Hepatocyte (in vitro differentiated cells): ENCODE results near the gene CYTH2. TPM values are rescaled to one million over a fixed set of nuclear protein-coding genes. Genes with fewer than 3 reads are reported as not detected.
"Not testable (repeated sequence)": the region's sequence is repeated elsewhere in the genome, so short reads cannot be mapped to it uniquely, and the experiment has no call there.

ENCODE experiments used
- DNase-seq: peaks from one replicate; pipeline ENCODE4 v3.0.0-alpha.2; 2016; ENCODE audit warnings: low spot score
- H2AFZ ChIP-seq: fragments of 200-600 bp; sonication (generic); 2 replicates; pipeline ENCODE4 v1.6.0; 2016; ENCODE audit warnings: antibody characterized with exemption, mild to moderate bottlenecking
- H3K27ac ChIP-seq: fragments of 200-600 bp; sonication (generic); 2 replicates; pipeline ENCODE4 v1.5.1; 2016; ENCODE audit warnings: mild to moderate bottlenecking
- H3K27me3 ChIP-seq: fragments of 200-600 bp; sonication (generic); 2 replicates; pipeline ENCODE4 v1.6.1; 2016
- H3K36me3 ChIP-seq: fragments of 200-600 bp; sonication (generic); replicated peaks from 2 replicates; pipeline ENCODE4 v1.5.1; 2016; ENCODE audit warnings: low read depth; ENCODE audit not compliant: insufficient read depth
- H3K4me1 ChIP-seq: fragments of 200-600 bp; sonication (generic); 2 replicates; pipeline ENCODE4 v1.5.1; 2016; ENCODE audit warnings: mild to moderate bottlenecking, moderate library complexity; ENCODE audit not compliant: insufficient read depth
- H3K4me2 ChIP-seq: fragments of 200-600 bp; sonication (generic); 2 replicates; pipeline ENCODE4 v1.6.0; 2016
- H3K4me3 ChIP-seq: fragments of 200-600 bp; sonication (generic); 2 replicates; pipeline ENCODE4 v1.5.1; 2016; ENCODE audit warnings: mild to moderate bottlenecking
- H3K79me2 ChIP-seq: fragments of 200-600 bp; sonication (generic); 2 replicates; pipeline ENCODE4 v1.6.0; 2017; ENCODE audit warnings: mild to moderate bottlenecking
- H3K9me2 ChIP-seq: fragments of 200-600 bp; sonication (generic); replicated peaks from 2 replicates; pipeline ENCODE4 v1.6.0; 2017; ENCODE audit warnings: mild to moderate bottlenecking; ENCODE audit not compliant: insufficient read depth
- H3K9me3 ChIP-seq: fragments of 200-600 bp; sonication (generic); 2 replicates; pipeline ENCODE4 v1.5.1; 2016; ENCODE audit warnings: low read depth, mild to moderate bottlenecking
- H4K20me1 ChIP-seq: fragments of 200-600 bp; sonication (generic); 2 replicates; pipeline ENCODE4 v1.6.0; 2016; ENCODE audit warnings: mild to moderate bottlenecking; ENCODE audit not compliant: insufficient read depth, poor library complexity, severe bottlenecking
- CTCF ChIP-seq: fragments of 200-600 bp; sonication (generic); IDR thresholded peaks from 2 replicates; pipeline ENCODE4 v1.5.1; 2016; ENCODE audit warnings: antibody characterized with exemption, mild to moderate bottlenecking; ENCODE audit not compliant: poor library complexity
- EZH2 ChIP-seq: fragments of 200-600 bp; sonication (generic); IDR thresholded peaks from 2 replicates; pipeline ENCODE4 v1.6.1; 2016; ENCODE audit warnings: antibody characterized with exemption, mild to moderate bottlenecking, borderline replicate concordance
- EZH2phosphoT487 ChIP-seq: fragments of 200-600 bp; sonication (generic); IDR thresholded peaks from one replicate; pipeline ENCODE4 v1.6.1; 2018; ENCODE audit warnings: antibody characterized with exemption, mild to moderate bottlenecking, low read depth, moderate library complexity; ENCODE audit not compliant: unreplicated experiment, severe bottlenecking
- WGBS: methylation state at CpG from one replicate; pipeline ENCODE4 v1.1.6; 2016; ENCODE audit warnings: low lambda C conversion rate; ENCODE audit errors: missing lambda C conversion rate; 5-methylcytosine and 5-hydroxymethylcytosine counted together
- polyA plus RNA-seq: library from polyadenylated mRNA; unstranded; fragments of >200 nt; fragmentation: Nextera tagmentation; extraction: Ambion mirVana; gene quantifications from 2 replicates; pipeline ENCODE4 v1.2.1, GENCODE V29; 2016
- total RNA-seq: library from RNA; depleted of rRNA; stranded (reverse); fragments of >200 nt; gene quantifications from 2 replicates; pipeline ENCODE4 v1.2.3, GENCODE V29; 2014

CYTH2 gene
- total and polyA plus RNA-seq, 2 experiments from 2014 or later, result 63.1 to 80.1 TPM

- no peak overlapping the region for H3K27ac ChIP-seq
- H3K9me2 ChIP-seq, result no peaks in the 10 kb centered on the region
- no peaks in the 10 kb centered on the region for H4K20me1 ChIP-seq
- TF ChIP-seq EZH2phosphoT487 (no peak), EZH2 (no peak), CTCF (no peak)
- H3K36me3 ChIP-seq, result no peaks in the 10 kb centered on the region
- no peaks in the 10 kb centered on the region for H3K79me2 ChIP-seq
- H3K4me2 ChIP-seq, result no peak overlapping the region
- DNase-seq, result no peak
- no peaks in the 10 kb centered on the region for H3K27me3 ChIP-seq
- WGBS, result 90% methylated on average over 16 of the region's 16 CpGs
- H3K4me3 ChIP-seq, result no peak overlapping the region
- no peaks in the 10 kb centered on the region for H3K9me3 ChIP-seq
- H2AFZ ChIP-seq, result no peak overlapping the region
- peaks cover 8% of the 10 kb centered on the region for H3K4me1 ChIP-seq
Measured at GRCh38 chr19:48484247-48484893, 15.2 kb downstream of the CYTH2 start.

GRCh38 chr19:48484931-48485612 is 15.9 kb downstream of the CYTH2 start:
- H4K20me1 ChIP-seq, result no peaks in the 10 kb centered on the region
- H3K27ac ChIP-seq, result no peak overlapping the region
- H3K9me2 ChIP-seq, result no peaks in the 10 kb centered on the region
- DNase-seq, result no peak
- H3K36me3 ChIP-seq, result no peaks in the 10 kb centered on the region
- H3K4me3 ChIP-seq, result no peak overlapping the region
- H2AFZ ChIP-seq, result no peak overlapping the region
- no peak for TF ChIP-seq EZH2phosphoT487
- no peak for TF ChIP-seq CTCF
- TF ChIP-seq EZH2, result no peak
- 92% methylated on average over 32 of the region's 37 CpGs for WGBS
- H3K9me3 ChIP-seq, result no peaks in the 10 kb centered on the region
- H3K79me2 ChIP-seq, result no peaks in the 10 kb centered on the region
- no peak overlapping the region for H3K4me2 ChIP-seq
- peaks cover 8% of the 10 kb centered on the region for H3K4me1 ChIP-seq
- H3K27me3 ChIP-seq, result no peaks in the 10 kb centered on the region

DNA sequence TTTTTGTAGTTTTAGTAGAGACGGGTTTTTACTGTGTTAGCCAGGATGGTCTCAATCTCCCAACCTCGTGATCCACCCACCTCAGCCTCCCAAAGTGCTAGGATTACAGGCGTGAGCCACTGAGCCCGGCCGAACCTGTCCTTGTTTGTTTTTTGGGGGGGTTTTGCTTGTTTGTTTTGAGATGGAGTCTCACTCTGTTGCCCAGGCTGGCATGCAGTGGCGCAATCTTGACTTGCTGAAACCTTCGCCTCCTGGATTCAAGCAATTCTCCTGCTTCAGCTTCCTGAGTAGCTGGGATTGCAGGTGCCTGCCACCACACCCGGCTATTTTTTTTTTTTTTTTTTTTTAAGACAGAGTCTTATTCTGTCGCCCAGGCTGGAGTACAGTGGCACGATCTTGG is 17.5 kb downstream of the CYTH2 start:
- H3K27ac ChIP-seq, H3K79me2 ChIP-seq, H3K9me2 ChIP-seq, H3K27me3 ChIP-seq, H3K36me3 ChIP-seq, H3K9me3 ChIP-seq, H2AFZ ChIP-seq, H3K4me2 ChIP-seq, H3K4me3 ChIP-seq, DNase-seq, H4K20me1 ChIP-seq: not testable (repeated sequence)
- 80% methylated on average over 8 of the region's 10 CpGs for WGBS
- peaks cover 12% of the 10 kb centered on the region for H3K4me1 ChIP-seq

GRCh38 chr19:48487544-48487943 is 18.4 kb downstream of the CYTH2 start:
- H2AFZ ChIP-seq, result no peak overlapping the region
- no peak for DNase-seq
- H4K20me1 ChIP-seq, result no peaks in the 10 kb centered on the region
- WGBS, result 82% methylated on average over 6 of the region's 6 CpGs
- no peaks in the 10 kb centered on the region for H3K36me3 ChIP-seq
- no peak overlapping the region for H3K27ac ChIP-seq
- peaks cover 14% of the 10 kb centered on the region for H3K4me1 ChIP-seq
- H3K4me2 ChIP-seq, result no peak overlapping the region
- H3K79me2 ChIP-seq, result no peaks in the 10 kb centered on the region
- TF ChIP-seq EZH2, result no peak
- TF ChIP-seq CTCF, result no peak
- no peak for TF ChIP-seq EZH2phosphoT487
- no peaks in the 10 kb centered on the region for H3K9me3 ChIP-seq
- H3K9me2 ChIP-seq, result no peaks in the 10 kb centered on the region
- no peaks in the 10 kb centered on the region for H3K27me3 ChIP-seq
- H3K4me3 ChIP-seq, result no peak overlapping the region
